MM.1S (cell line): ENCODE measurements around the gene HELZ2.

Source experiments
- DNase-seq: peaks from one replicate; pipeline ENCODE4 v3.0.0-alpha.2; 2015
- H2AFZ ChIP-seq: fragments of 300-600 bp; sonication (generic); 2 replicates; pipeline ENCODE4 v1.6.0; 2016; ENCODE audit warnings: antibody characterized with exemption, low read length
- H3F3A ChIP-seq: fragments of 300-600 bp; sonication (generic); 2 replicates; pipeline ENCODE4 v1.6.1; 2016; ENCODE audit warnings: mild to moderate bottlenecking, antibody characterized with exemption, low read length, moderate library complexity, mixed read lengths; ENCODE audit not compliant: insufficient read depth
- H3K27ac ChIP-seq: fragments of 300-600 bp; sonication (generic); 2 replicates; pipeline ENCODE4 v1.5.1; 2016; ENCODE audit warnings: mild to moderate bottlenecking, low read length
- H3K27me3 ChIP-seq: fragments of 300-600 bp; sonication (generic); replicated peaks from 2 replicates; pipeline ENCODE4 v1.6.0; 2016; ENCODE audit warnings: low read length; ENCODE audit not compliant: insufficient read depth
- H3K36me3 ChIP-seq: fragments of 300-600 bp; sonication (generic); replicated peaks from 2 replicates; pipeline ENCODE4 v1.6.1; 2016; ENCODE audit warnings: mild to moderate bottlenecking, low read length, mixed read lengths; ENCODE audit not compliant: insufficient read depth
- H3K4me1 ChIP-seq: fragments of 300-600 bp; sonication (generic); 2 replicates; pipeline ENCODE4 v1.6.1; 2016; ENCODE audit warnings: low read length, mixed read lengths
- H3K4me2 ChIP-seq: fragments of 300-600 bp; sonication (generic); 2 replicates; pipeline ENCODE4 v1.6.0; 2016; ENCODE audit warnings: low read depth, low read length
- H3K4me3 ChIP-seq: fragments of 300-600 bp; sonication (generic); 2 replicates; pipeline ENCODE4 v1.5.1; 2016; ENCODE audit warnings: low read length, mixed read lengths
- H3K79me2 ChIP-seq: fragments of 300-600 bp; sonication (generic); 2 replicates; pipeline ENCODE4 v1.6.1; 2016; ENCODE audit warnings: mixed run types, low read length, mixed read lengths
- H3K9ac ChIP-seq: fragments of 300-600 bp; sonication (generic); 2 replicates; pipeline ENCODE4 v1.6.1; 2016; ENCODE audit warnings: low read length, mixed read lengths
- H3K9me2 ChIP-seq: fragments of 300-600 bp; sonication (generic); replicated peaks from 2 replicates; pipeline ENCODE4 v1.6.1; 2016; ENCODE audit warnings: mild to moderate bottlenecking, low read length, mixed read lengths; ENCODE audit not compliant: insufficient read depth
- H3K9me3 ChIP-seq: fragments of 300-600 bp; sonication (generic); replicated peaks from 2 replicates; pipeline ENCODE4 v1.6.1; 2016; ENCODE audit warnings: mild to moderate bottlenecking, low read length, mixed read lengths; ENCODE audit not compliant: insufficient read depth
- H4K20me1 ChIP-seq: fragments of 300-600 bp; sonication (generic); 2 replicates; pipeline ENCODE4 v1.6.1; 2016; ENCODE audit warnings: mild to moderate bottlenecking, low read length, moderate library complexity, mixed read lengths; ENCODE audit not compliant: insufficient read depth
- EZH2 ChIP-seq: fragments of 300-600 bp; sonication (generic); optimal IDR thresholded peaks from 2 replicates; pipeline ENCODE3; 2017; ENCODE audit warnings: low read depth, mild to moderate bottlenecking, antibody characterized with exemption, low read length, mixed read lengths
- EZH2phosphoT487 ChIP-seq: fragments of 300-600 bp; sonication (generic); IDR thresholded peaks from 2 replicates; pipeline ENCODE4 v1.6.1; 2018; ENCODE audit warnings: antibody characterized with exemption, low read length
- TF ChIP-seq, protein P1 (sequence below): fragments of 300-600 bp; sonication (generic); IDR thresholded peaks from 2 replicates; pipeline ENCODE4 v1.5.1; 2016; ENCODE audit warnings: antibody characterized with exemption, low read length, mixed read lengths

The HELZ2 gene

DNA sequence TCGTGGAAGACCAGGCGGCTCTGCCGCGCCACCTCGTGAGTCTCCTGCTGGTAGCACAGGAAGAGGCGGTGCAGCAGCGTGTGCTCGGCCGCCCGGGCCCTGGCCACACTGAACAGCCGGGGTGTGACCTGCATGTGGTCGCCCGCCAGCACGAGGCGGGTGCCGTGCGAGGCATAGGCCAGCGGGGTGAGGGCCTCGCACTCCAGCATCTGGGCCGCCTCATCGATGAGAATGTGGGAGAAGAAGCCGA lies 7.0 kb downstream of the HELZ2 start:
- H4K20me1 ChIP-seq: no peaks in the 10 kb centered on the region
- no peaks in the 10 kb centered on the region for H3K79me2 ChIP-seq
- H3K9me3 ChIP-seq: no peaks in the 10 kb centered on the region
- H2AFZ ChIP-seq: no peak overlapping the region
- H3F3A ChIP-seq: peaks cover 9% of the 10 kb centered on the region
- no peaks in the 10 kb centered on the region for H3K36me3 ChIP-seq
- H3K9ac ChIP-seq: no peak overlapping the region
- no peak for DNase-seq
- TF ChIP-seq, protein P1, sequence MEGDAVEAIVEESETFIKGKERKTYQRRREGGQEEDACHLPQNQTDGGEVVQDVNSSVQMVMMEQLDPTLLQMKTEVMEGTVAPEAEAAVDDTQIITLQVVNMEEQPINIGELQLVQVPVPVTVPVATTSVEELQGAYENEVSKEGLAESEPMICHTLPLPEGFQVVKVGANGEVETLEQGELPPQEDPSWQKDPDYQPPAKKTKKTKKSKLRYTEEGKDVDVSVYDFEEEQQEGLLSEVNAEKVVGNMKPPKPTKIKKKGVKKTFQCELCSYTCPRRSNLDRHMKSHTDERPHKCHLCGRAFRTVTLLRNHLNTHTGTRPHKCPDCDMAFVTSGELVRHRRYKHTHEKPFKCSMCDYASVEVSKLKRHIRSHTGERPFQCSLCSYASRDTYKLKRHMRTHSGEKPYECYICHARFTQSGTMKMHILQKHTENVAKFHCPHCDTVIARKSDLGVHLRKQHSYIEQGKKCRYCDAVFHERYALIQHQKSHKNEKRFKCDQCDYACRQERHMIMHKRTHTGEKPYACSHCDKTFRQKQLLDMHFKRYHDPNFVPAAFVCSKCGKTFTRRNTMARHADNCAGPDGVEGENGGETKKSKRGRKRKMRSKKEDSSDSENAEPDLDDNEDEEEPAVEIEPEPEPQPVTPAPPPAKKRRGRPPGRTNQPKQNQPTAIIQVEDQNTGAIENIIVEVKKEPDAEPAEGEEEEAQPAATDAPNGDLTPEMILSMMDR: no peak
- TF ChIP-seq EZH2: no peak
- TF ChIP-seq EZH2phosphoT487: no peak
- no peaks in the 10 kb centered on the region for H3K27me3 ChIP-seq
- peaks cover 26% of the 10 kb centered on the region for H3K4me1 ChIP-seq
- no peak overlapping the region for H3K4me2 ChIP-seq
- no peak overlapping the region for H3K27ac ChIP-seq
- H3K4me3 ChIP-seq: no peak overlapping the region
- no peaks in the 10 kb centered on the region for H3K9me2 ChIP-seq

DNA sequence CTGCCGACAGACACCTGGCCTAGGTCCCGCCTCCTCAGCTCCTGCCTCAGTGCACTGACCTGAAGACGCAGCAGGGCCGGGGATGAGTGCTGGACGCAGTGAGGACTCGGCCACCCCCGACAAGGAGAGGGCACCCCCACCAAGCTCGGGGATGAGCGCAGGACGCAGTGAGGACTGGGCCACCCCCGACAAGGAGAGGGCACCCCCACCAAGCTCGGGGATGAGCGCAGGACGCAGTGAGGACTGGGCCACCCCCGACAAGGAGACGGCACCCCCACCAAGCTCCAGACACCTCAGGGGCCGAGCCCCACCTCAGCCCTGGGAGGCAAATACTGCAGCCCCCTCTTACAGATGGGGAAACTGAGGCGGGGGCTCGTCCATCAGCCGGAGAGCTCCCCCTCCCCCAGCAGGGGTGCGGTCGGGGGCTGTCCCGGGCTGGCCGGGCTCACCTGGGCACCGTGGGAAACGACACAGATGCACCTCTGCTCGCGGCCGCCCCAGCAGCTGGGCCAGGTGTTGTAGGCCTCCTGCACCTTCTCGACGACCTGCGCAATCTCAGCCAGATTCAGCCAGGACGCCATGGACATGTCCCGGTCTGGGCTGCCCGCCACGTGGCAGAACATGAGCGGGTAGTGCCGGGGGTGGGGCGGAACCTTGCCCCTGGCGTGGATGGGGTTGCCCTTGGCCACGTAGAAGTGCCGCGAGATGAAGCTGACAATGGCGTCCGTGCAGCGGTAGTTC lies 7.5 kb downstream of the HELZ2 start:
- no peak for DNase-seq
- Histone ChIP-seq H3K79me2 (no peaks in the 10 kb centered on the region), H3K9ac (no peak overlapping the region), H3K36me3 (no peaks in the 10 kb centered on the region), H3F3A (peaks cover 9% of the 10 kb centered on the region), H3K27me3 (no peaks in the 10 kb centered on the region), H2AFZ (no peak overlapping the region), H3K27ac (no peak overlapping the region), H3K9me2 (no peaks in the 10 kb centered on the region), H3K4me2 (no peak overlapping the region), H3K9me3 (no peaks in the 10 kb centered on the region), H3K4me3 (no peak overlapping the region), H3K4me1 (peaks cover 26% of the 10 kb centered on the region), H4K20me1 (no peaks in the 10 kb centered on the region)
- TF ChIP-seq EZH2phosphoT487: no peak
- TF ChIP-seq EZH2: no peak
- TF ChIP-seq, protein P1: no peak

DNA sequence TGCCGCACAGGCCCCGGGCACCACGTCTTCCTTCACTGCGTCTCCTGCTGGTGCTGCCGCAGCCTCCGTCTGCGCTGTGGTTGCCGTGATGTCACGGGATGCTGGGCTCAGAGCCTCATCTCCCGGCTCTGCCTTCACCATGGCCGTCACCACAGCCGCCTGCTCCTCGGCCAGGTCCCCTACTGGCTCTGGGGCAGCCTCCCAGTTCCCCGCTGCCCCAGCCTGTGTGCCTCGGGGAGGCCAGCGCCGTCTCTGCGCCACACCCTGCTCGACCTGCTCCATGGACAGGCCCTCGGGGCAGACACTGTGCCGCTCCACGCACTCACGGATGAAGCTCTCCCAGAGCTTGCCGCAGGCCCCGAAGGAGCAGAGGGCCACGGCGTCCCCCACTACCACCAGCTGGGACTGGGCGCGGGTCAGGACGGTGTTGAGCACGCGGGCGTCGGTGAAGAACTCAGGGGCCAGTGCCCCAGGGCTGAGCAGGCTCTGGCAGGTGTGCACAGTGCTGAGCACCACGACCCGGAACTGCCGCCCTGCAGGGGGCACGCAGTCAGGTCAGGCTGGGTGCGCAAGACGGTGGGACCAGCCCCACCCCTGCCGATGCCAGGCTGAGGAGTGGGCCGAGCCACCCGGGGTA lies 8.2 kb downstream of the HELZ2 start:
- H3K79me2 ChIP-seq: no peaks in the 10 kb centered on the region
- H3K9me2 ChIP-seq: no peaks in the 10 kb centered on the region
- peaks cover 26% of the 10 kb centered on the region for H3K4me1 ChIP-seq
- H3K27me3 ChIP-seq: no peaks in the 10 kb centered on the region
- no peak overlapping the region for H3K4me2 ChIP-seq
- TF ChIP-seq EZH2phosphoT487: no peak
- TF ChIP-seq EZH2: no peak
- TF ChIP-seq, protein P1: no peak
- no peak overlapping the region for H3K9ac ChIP-seq
- no peak for DNase-seq
- H3K36me3 ChIP-seq: no peaks in the 10 kb centered on the region
- no peaks in the 10 kb centered on the region for H4K20me1 ChIP-seq
- H3K9me3 ChIP-seq: no peaks in the 10 kb centered on the region
- H3F3A ChIP-seq: peaks cover 9% of the 10 kb centered on the region
- H2AFZ ChIP-seq: no peak overlapping the region
- no peak overlapping the region for H3K27ac ChIP-seq
- H3K4me3 ChIP-seq: no peak overlapping the region
